HepG2 (cell line): Measurements from ENCODE around the gene B4GALT2. TPM values are rescaled to one million over a fixed set of nuclear protein-coding genes. Genes with fewer than 3 reads are reported as not detected.

Source experiments
- ATF7 ChIP-seq, 2 experiments: fragments of 450-650 bp in 1 of 2; sonication (generic) in 1 of 2; formaldehyde crosslinking in 1 of 2; IDR thresholded peaks; 2 replicates each; pipeline versions ENCODE4 v1.4.0 to v1.6.1; 2016 to 2020; ENCODE audit warnings: antibody characterized with exemption in 1 of 2, mild to moderate bottlenecking in 1 of 2, missing genetic modification reagents in 1 of 2
- DMAP1 ChIP-seq: IDR thresholded peaks from 2 replicates; pipeline ENCODE4 v1.6.1; 2016
- ELF3 ChIP-seq: IDR thresholded peaks from 2 replicates; pipeline ENCODE4 v1.6.1; 2016; ENCODE audit warnings: missing genetic modification reagents, missing compliant biosample characterization
- ETV5 ChIP-seq: IDR thresholded peaks from 2 replicates; pipeline ENCODE4 v1.6.1; 2018; ENCODE audit warnings: missing biosample characterization, missing genetic modification reagents, inconsistent platforms, borderline replicate concordance
- GABPA ChIP-seq, 2 experiments: IDR thresholded peaks; 2 replicates each; pipeline ENCODE4 v1.6.1; 2011 to 2016; ENCODE audit warnings: low read depth in 2 of 2, low read length in 1 of 2, missing biosample characterization in 1 of 2, missing genetic modification characterization in 1 of 2
- HMGXB4 ChIP-seq, 2 experiments: sonication (generic) in 1 of 2; formaldehyde crosslinking in 1 of 2; IDR thresholded peaks; 2 replicates each; pipeline versions ENCODE4 v1.4.0 to v1.6.1; 2018 to 2020; ENCODE audit warnings: missing genetic modification reagents in 2 of 2, borderline replicate concordance in 1 of 2, low read depth in 1 of 2, mild to moderate bottlenecking in 1 of 2, missing biosample characterization in 1 of 2
- IKZF4 ChIP-seq: sonication (generic); formaldehyde crosslinking; IDR thresholded peaks from 2 replicates; pipeline ENCODE4 v1.5.1; 2020; ENCODE audit warnings: borderline replicate concordance, mild to moderate bottlenecking, low read depth, missing genetic modification reagents; ENCODE audit errors: not compliant biosample characterization
- KLF13 ChIP-seq: sonication (generic); formaldehyde crosslinking; IDR thresholded peaks from 2 replicates; pipeline ENCODE4 v1.4.0; 2020; ENCODE audit warnings: mild to moderate bottlenecking, missing genetic modification reagents
- KLF16 ChIP-seq, 2 experiments: sonication (generic) in 1 of 2; formaldehyde crosslinking in 1 of 2; IDR thresholded peaks; 2 replicates each; pipeline versions ENCODE4 v1.6.1 to v1.8.0; 2016 to 2023; ENCODE audit warnings: missing genetic modification reagents in 2 of 2, missing compliant biosample characterization in 1 of 2
- MAZ ChIP-seq, 2 experiments: sonication (generic) in 1 of 2; formaldehyde crosslinking in 1 of 2; IDR thresholded peaks; 2 replicates each; pipeline versions ENCODE4 v1.5.0 to v1.6.1; 2012 to 2020; ENCODE audit warnings: low read depth in 2 of 2, mild to moderate bottlenecking in 2 of 2, borderline replicate concordance in 1 of 2, improper control_type of control experiment in 1 of 2, low read length in 1 of 2, missing genetic modification reagents in 1 of 2, moderate library complexity in 1 of 2
- MXD1 ChIP-seq: sonication (generic); formaldehyde crosslinking; IDR thresholded peaks from 2 replicates; pipeline ENCODE4 v1.4.0; 2020; ENCODE audit warnings: mild to moderate bottlenecking, missing genetic modification reagents
- PCBP2 ChIP-seq: fragments of 200-400 bp; formaldehyde crosslinking; optimal IDR thresholded peaks from 2 replicates; pipeline ENCODE3; 2018; ENCODE audit warnings: low read length, low read depth; ENCODE audit not compliant: poor library complexity, severe bottlenecking
- RAD21 ChIP-seq: fragments of 450-650 bp; formaldehyde crosslinking; IDR thresholded peaks from 2 replicates; pipeline ENCODE4 v1.5.0; 2020; ENCODE audit warnings: mild to moderate bottlenecking
- SALL2 ChIP-seq: sonication (generic); formaldehyde crosslinking; IDR thresholded peaks from 2 replicates; pipeline ENCODE4 v1.8.1; 2023; ENCODE audit warnings: mild to moderate bottlenecking, missing genetic modification reagents, inconsistent platforms
- SP5 ChIP-seq: IDR thresholded peaks from 2 replicates; pipeline ENCODE4 v1.6.1; 2016; ENCODE audit warnings: low read depth, borderline replicate concordance
- THAP11 ChIP-seq: IDR thresholded peaks from 2 replicates; pipeline ENCODE4 v1.6.1; 2016; ENCODE audit warnings: missing biosample characterization, missing genetic modification reagents
- ZBTB20 ChIP-seq: sonication (generic); formaldehyde crosslinking; IDR thresholded peaks from 2 replicates; pipeline ENCODE4 v1.8.1; 2023; ENCODE audit warnings: missing genetic modification reagents, low read depth, mild to moderate bottlenecking, borderline replicate concordance
- ZNF232 ChIP-seq: sonication (generic); formaldehyde crosslinking; IDR thresholded peaks from 2 replicates; pipeline ENCODE4 v1.4.0; 2020; ENCODE audit warnings: missing genetic modification reagents, borderline replicate concordance
- ZNF501 ChIP-seq: sonication (generic); formaldehyde crosslinking; IDR thresholded peaks from 2 replicates; pipeline ENCODE4 v1.5.1; 2020; ENCODE audit warnings: mild to moderate bottlenecking, moderate library complexity, missing genetic modification reagents
- ZNF83 ChIP-seq: sonication (generic); formaldehyde crosslinking; IDR thresholded peaks from 2 replicates; pipeline ENCODE4 v1.4.0; 2020; ENCODE audit warnings: missing genetic modification reagents, mild to moderate bottlenecking, borderline replicate concordance
- polyA plus RNA-seq, 8 experiments: library from polyadenylated mRNA; depleted of rRNA in 3 of 8; stranded (reverse) in 7 of 8; unstranded in 1 of 8; fragments of >200 nt; fragmentation: Illumina TruSeq in 4 of 8; extraction: Trizol in 4 of 8; gene quantifications; 2 replicates each; pipeline versions ENCODE4 v1.2.1 to v1.2.3, GENCODE V29; 2011 to 2016; ENCODE audit warnings: low read depth in 4 of 8, missing spikeins in 1 of 8, mixed read lengths in 1 of 8; ENCODE audit not compliant: insufficient read depth in 1 of 8
- total RNA-seq, 5 experiments: library from RNA; depleted of rRNA; stranded (reverse); fragments of >200 nt; fragmentation: Illumina TruSeq; extraction: Trizol; gene quantifications; 2 replicates each; pipeline ENCODE4 v1.2.3, GENCODE V29; 2016; ENCODE audit warnings: low read depth in 1 of 5
- TF ChIP-seq, protein P1 (sequence below): sonication (generic); formaldehyde crosslinking; IDR thresholded peaks from 2 replicates; pipeline ENCODE4 v1.4.0; 2020; ENCODE audit warnings: missing genetic modification reagents, borderline replicate concordance

Gene B4GALT2
- total and polyA plus RNA-seq, 2 of the 13 experiments (the other 11 are each of a cell fraction or from before 2014, with no cell fraction given) = 41.9 to 78.0 TPM

- TF ChIP-seq ZBTB20 (CRISPR knock-in tag) (no peak), ZNF501 (CRISPR knock-in tag) (no peak), GABPA (IDR thresholded peaks at IDR 0.05; ENCODE audit: low read depth, low read length) (no peak), GABPA (CRISPR knock-in tag; IDR thresholded peaks at IDR 0.05; ENCODE audit: low read depth) (no peak), IKZF4 (no peak), ELF3 (CRISPR knock-in tag) (peak; percentile 39; the same call in 1 of the 2 replicates), RAD21 (CRISPR knock-in tag) (peak; percentile 57; the same call in 1 of the 2 replicates), PCBP2 (no peak), DMAP1 (CRISPR knock-in tag) (no peak), ATF7 (IDR thresholded peaks at IDR 0.05) (no peak), ATF7 (CRISPR knock-in tag; IDR thresholded peaks at IDR 0.05) (no peak), MXD1 (CRISPR knock-in tag) (no peak), ZNF83 (no peak), KLF16 (CRISPR knock-in tag; IDR thresholded peaks at IDR 0.05) (0 out of 4 replicates have a peak, but pooled peaks of 1 of the 2 experiments have one; percentile 46), ETV5 (CRISPR knock-in tag) (no peak), SALL2 (CRISPR knock-in tag) (no peak), ZNF232 (CRISPR knock-in tag) (no peak), KLF13 (CRISPR knock-in tag) (no peak), THAP11 (CRISPR knock-in tag) (peak; percentile 50), MAZ (IDR thresholded peaks at IDR 0.05; ENCODE audit: borderline replicate concordance, low read depth, low read length) (peak; percentile 26; the same call in 1 of the 2 replicates), MAZ (CRISPR knock-in tag; IDR thresholded peaks at IDR 0.05; ENCODE audit: low read depth) (no peak), HMGXB4 (CRISPR knock-in tag; IDR thresholded peaks at IDR 0.05; ENCODE audit: borderline replicate concordance in 1 of 2, low read depth in 1 of 2) (peak in 1 of 2 experiments; percentile 55; a peak in 1 of 4 replicates), SP5 (no peak)
- TF ChIP-seq, protein P1, sequence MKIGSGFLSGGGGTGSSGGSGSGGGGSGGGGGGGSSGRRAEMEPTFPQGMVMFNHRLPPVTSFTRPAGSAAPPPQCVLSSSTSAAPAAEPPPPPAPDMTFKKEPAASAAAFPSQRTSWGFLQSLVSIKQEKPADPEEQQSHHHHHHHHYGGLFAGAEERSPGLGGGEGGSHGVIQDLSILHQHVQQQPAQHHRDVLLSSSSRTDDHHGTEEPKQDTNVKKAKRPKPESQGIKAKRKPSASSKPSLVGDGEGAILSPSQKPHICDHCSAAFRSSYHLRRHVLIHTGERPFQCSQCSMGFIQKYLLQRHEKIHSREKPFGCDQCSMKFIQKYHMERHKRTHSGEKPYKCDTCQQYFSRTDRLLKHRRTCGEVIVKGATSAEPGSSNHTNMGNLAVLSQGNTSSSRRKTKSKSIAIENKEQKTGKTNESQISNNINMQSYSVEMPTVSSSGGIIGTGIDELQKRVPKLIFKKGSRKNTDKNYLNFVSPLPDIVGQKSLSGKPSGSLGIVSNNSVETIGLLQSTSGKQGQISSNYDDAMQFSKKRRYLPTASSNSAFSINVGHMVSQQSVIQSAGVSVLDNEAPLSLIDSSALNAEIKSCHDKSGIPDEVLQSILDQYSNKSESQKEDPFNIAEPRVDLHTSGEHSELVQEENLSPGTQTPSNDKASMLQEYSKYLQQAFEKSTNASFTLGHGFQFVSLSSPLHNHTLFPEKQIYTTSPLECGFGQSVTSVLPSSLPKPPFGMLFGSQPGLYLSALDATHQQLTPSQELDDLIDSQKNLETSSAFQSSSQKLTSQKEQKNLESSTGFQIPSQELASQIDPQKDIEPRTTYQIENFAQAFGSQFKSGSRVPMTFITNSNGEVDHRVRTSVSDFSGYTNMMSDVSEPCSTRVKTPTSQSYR = no peak
Observed at GRCh38 chr1:43994794-43995790, 16.1 kb downstream of the B4GALT2 start (continued).
